MCF 10A (cell line): ENCODE results near the gene ATL2. TPM values are rescaled to one million over a fixed set of nuclear protein-coding genes. Genes with fewer than 3 reads are reported as not detected.
A peak's percentile ranks its signal among the peaks of the same experiment; 100 is the strongest.
"Not testable (repeated sequence)": the region's sequence is repeated elsewhere in the genome, so short reads cannot be mapped to it uniquely, and the experiment has no call there.

ENCODE experiments used
- BruUV-seq: library from RNA; stranded (reverse); fragments of 400-500 nt; replicated peaks from 2 replicates; lab custom pipeline; 2021; lab: Mats Ljungman, UMichigan
- CTCF ChIA-PET: fragments of 300-600 bp; sonication (Branson Sonifier 250); formaldehyde crosslinking; extraction: SDS; loops from one replicate; lab custom pipeline; 2021; ENCODE audit warnings: antibody characterized with exemption, inconsistent platforms; lab: Yijun Ruan, JAX
- POLR2A ChIA-PET: fragments of 300-600, 350-650 bp; sonication (Branson Sonifier 250); formaldehyde crosslinking; extraction: SDS; loops from one replicate; lab custom pipeline; 2020; ENCODE audit warnings: antibody characterized with exemption, inconsistent platforms; lab: Yijun Ruan, JAX
- DNase-seq: peaks from one replicate; pipeline ENCODE4 v3.0.0-alpha.2; 2018; ENCODE audit not compliant: unreplicated experiment
- H3K27ac Mint-ChIP-seq: one replicate; pipeline ENCODE4 v1.8.0; 2022; ENCODE audit warnings: mild to moderate bottlenecking, low read depth, mixed read lengths; ENCODE audit not compliant: unreplicated experiment
- H3K27me3 Mint-ChIP-seq: one replicate; pipeline ENCODE4 v1.8.0; 2022; ENCODE audit warnings: mixed read lengths; ENCODE audit not compliant: insufficient read depth, unreplicated experiment
- H3K36me3 Mint-ChIP-seq: one replicate; pipeline ENCODE4 v1.8.0; 2022; ENCODE audit warnings: mild to moderate bottlenecking, moderate library complexity, mixed read lengths; ENCODE audit not compliant: insufficient read depth, unreplicated experiment
- H3K4me1 Mint-ChIP-seq: one replicate; pipeline ENCODE4 v1.8.0; 2022; ENCODE audit warnings: mixed read lengths; ENCODE audit not compliant: insufficient read depth, unreplicated experiment
- H3K4me3 Mint-ChIP-seq: one replicate; pipeline ENCODE4 v1.8.0; 2022; ENCODE audit warnings: mild to moderate bottlenecking, moderate library complexity, mixed read lengths; ENCODE audit not compliant: unreplicated experiment
- H3K9me3 Mint-ChIP-seq: one replicate; pipeline ENCODE4 v1.8.0; 2022; ENCODE audit warnings: mixed read lengths; ENCODE audit not compliant: unreplicated experiment
- CTCF ChIP-seq: fragments of 200-600 bp; IDR thresholded peaks from one replicate; pipeline ENCODE4 v1.8.0; 2022; ENCODE audit warnings: antibody characterized with exemption, mild to moderate bottlenecking; ENCODE audit not compliant: unreplicated experiment
- intact Hi-C: fragments of 100-400 bp; cut with micrococcal nuclease; formaldehyde crosslinking; loops from 2 replicates; pipeline ENCODE4 v1.14.1; 2022
- total RNA-seq: library from RNA; stranded (reverse); gene quantifications from 2 replicates; pipeline ENCODE4 v1.2.3, GENCODE V29; 2022

ATL2 gene
- total RNA-seq, 1 experiment from 2014 or later = 54.2 TPM

DNA sequence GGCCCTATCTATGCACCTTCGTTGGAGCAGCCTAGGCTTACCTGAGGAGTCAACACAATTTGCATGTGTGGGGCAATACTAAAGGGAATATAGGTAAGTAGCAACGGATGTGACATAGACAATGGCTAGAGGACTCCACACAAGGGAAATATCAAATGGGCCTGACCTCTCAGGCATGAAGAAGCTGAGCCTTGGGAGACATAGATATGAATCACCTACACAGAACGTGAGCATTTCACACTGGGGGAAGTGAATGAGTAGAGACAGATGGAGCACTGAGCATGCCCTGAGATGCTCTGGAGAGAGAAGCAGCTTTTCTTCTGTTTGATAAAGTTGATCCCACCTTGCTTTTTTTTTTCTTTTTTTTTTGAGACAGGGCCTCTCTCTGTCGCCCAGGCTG, 97.9 kb downstream of the ATL2 start:
- Mint-ChIP-seq H3K27me3 (peaks cover 13% of the 10 kb centered on the region), H3K27ac (no peak overlapping the region), H3K4me1 (peaks cover 8% of the 10 kb centered on the region), H3K4me3 (no peak overlapping the region), H3K36me3 (no peaks in the 10 kb centered on the region), H3K9me3 (no peaks in the 10 kb centered on the region)
- no TSS peak for BruUV-seq
- intact Hi-C loops = loop anchor here (10.0 kb wide), 2 partner anchors 134 to 884 kb away; no protein-coding TSS in a partner anchor
- no peak for TF ChIP-seq CTCF
- CTCF ChIA-PET = interaction anchor here (0.6 to 1.9 kb wide), 4 partner anchors 202 to 931 kb away, joined by 3 to 7 read pairs (median 4); no protein-coding TSS in a partner anchor
- POLR2A ChIA-PET = no interaction called here
- no peak for DNase-seq

DNA sequence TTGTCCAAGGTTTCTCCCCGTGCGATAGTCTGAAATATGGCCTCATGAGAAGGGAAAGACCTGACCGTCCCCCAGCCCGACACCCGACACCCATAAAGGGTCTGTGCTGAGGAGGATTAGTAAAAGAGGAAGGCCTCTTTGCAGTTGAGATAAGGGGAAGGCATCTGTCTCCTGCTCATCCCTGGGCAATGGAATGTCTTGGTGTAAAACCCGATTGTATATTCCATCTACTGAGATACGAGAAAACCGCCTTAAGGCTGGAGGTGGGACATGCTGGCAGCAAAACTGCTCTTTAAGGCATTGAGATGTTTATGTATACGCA, 99.0 kb downstream of the ATL2 start:
- POLR2A ChIA-PET = interaction anchor here (1.5 kb wide), 1 partner anchor 201 kb away, joined by 6 read pairs; no protein-coding TSS in a partner anchor
- H3K27ac Mint-ChIP-seq, DNase-seq, BruUV-seq, H3K4me3 Mint-ChIP-seq, H3K27me3 Mint-ChIP-seq, H3K36me3 Mint-ChIP-seq, H3K4me1 Mint-ChIP-seq, H3K9me3 Mint-ChIP-seq: not testable (repeated sequence)
- CTCF ChIA-PET = interaction anchor here (0.9 kb wide), 1 partner anchor 162 kb away, joined by 4 read pairs; no protein-coding TSS in a partner anchor
- intact Hi-C loops = loop anchor here (10.0 kb wide), 2 partner anchors 133 to 883 kb away; no protein-coding TSS in a partner anchor

- Mint-ChIP-seq H3K36me3 (no peaks in the 10 kb centered on the region), H3K4me1 (peaks cover 8% of the 10 kb centered on the region), H3K27ac (no peak overlapping the region), H3K27me3 (no peaks in the 10 kb centered on the region), H3K4me3 (no peak overlapping the region), H3K9me3 (no peaks in the 10 kb centered on the region)
- intact Hi-C loops = loop anchor here (10.0 kb wide), 2 partner anchors 133 to 883 kb away; no protein-coding TSS in a partner anchor
- CTCF ChIA-PET = interaction anchor here (0.6 to 2.1 kb wide), 6 partner anchors 162 to 880 kb away, joined by 3 to 10 read pairs (median 4); partner anchors contain the start of gene CYP1B1
- no peak for TF ChIP-seq CTCF
- POLR2A ChIA-PET = interaction anchor here (1.0 to 1.5 kb wide), 2 partner anchors 185 to 201 kb away, joined by 3 to 6 read pairs; no protein-coding TSS in a partner anchor
- no peak for DNase-seq
- no TSS peak for BruUV-seq
Measured at GRCh38 chr2:38277245-38278116, 99.6 kb downstream of the ATL2 start.

DNA sequence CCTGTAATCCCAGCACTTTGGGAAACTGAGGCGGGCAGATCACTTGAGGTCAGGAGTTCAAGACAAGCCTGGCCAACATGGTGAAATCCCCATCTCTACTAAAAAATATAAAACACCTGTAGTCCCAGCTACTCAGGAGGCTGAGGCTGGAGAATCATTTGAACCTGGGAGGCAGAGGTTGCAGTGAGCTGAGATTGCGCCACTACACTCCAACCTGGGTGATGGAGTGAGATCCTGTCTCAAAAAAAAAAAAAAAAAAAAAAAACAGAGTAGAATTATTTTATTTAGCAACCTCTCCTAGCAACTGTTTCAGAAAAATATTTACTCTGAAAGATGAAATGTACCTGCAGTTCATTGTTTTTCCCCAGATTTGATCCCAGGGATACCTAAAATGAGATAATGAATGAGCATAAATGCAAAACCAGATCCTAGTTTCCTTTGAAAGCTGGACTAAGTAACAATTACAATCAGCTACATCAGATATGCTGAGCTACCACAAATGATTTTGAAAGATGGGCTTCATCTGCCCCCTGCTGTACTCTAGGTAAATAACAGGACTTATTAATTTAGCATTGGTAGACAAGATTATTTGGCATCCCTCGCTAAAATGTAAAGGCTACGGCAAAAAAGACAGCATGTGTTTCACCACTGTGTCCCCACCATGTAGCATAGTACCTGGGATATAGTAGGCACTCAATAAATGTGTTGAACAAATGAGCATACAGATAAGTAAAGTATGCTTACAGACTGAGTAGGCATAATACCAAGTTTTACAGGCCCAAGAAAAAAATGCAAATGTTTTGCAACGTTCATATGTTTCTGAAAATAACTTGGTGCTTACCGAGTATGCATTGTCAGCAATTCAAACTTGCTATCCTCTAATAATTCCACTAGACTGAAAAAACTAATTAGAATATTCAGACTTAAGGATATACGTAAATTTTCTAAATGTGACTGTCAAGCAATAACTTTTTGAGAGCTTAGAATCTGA, 102.5 kb downstream of the ATL2 start:
- Mint-ChIP-seq H3K27ac (no peak overlapping the region), H3K36me3 (no peaks in the 10 kb centered on the region), H3K4me1 (peaks cover 8% of the 10 kb centered on the region), H3K27me3 (no peaks in the 10 kb centered on the region), H3K9me3 (no peaks in the 10 kb centered on the region), H3K4me3 (no peak overlapping the region)
- intact Hi-C loops = loop anchor here (1.0 to 10.0 kb wide), 8 partner anchors 111 to 880 kb away; partner anchors contain the start of gene CYP1B1
- no TSS peak for BruUV-seq
- ChIA-PET CTCF (interaction anchor here (0.6 to 2.9 kb wide), 36 partner anchors 20 to 878 kb away, joined by 3 to 20 read pairs (median 4); partner anchors contain the start of gene CYP1B1), POLR2A (interaction anchor here (0.5 to 1.3 kb wide), 12 partner anchors 36 to 359 kb away, joined by 3 to 9 read pairs (median 4); partner anchors contain the start of gene CYP1B1)
- TF ChIP-seq CTCF = peak; percentile 78
- DNase-seq = peak; percentile 84
